Kidney (tissue), 14 donors: ENCODE data around the gene ZNF584. TPM values are rescaled to one million over a fixed set of nuclear protein-coding genes. Genes with fewer than 3 reads are reported as not detected.

Experiments used
- DNase-seq, 5 donors: peaks; one replicate each; pipeline ENCODE4 v3.0.0-alpha.2; 2013 to 2020
- FAIRE-seq: peaks from 2 replicates; lab custom pipeline; 2012; peaks lifted over from hg19 to GRCh38; lab: Jason Lieb, UNC
- H3K27ac ChIP-seq, 2 donors: one replicate each; pipeline ENCODE4 v1.7.0; 2013; ENCODE audit warnings: low read depth in 2 of 2, low read length in 2 of 2, inconsistent platforms in 1 of 2
- H3K27me3 ChIP-seq: one replicate; pipeline ENCODE4 v1.7.1; 2013; ENCODE audit warnings: low read length, inconsistent platforms; ENCODE audit not compliant: control insufficient read depth, insufficient read depth
- H3K36me3 ChIP-seq, 3 donors: one replicate each; pipeline versions ENCODE4 v1.7.0 to v1.7.1; 2013; ENCODE audit warnings: low read length in 3 of 3, control low read depth in 1 of 3, inconsistent platforms in 1 of 3; ENCODE audit not compliant: insufficient read depth in 3 of 3, control insufficient read depth in 2 of 3
- H3K4me1 ChIP-seq, 3 donors: one replicate each; pipeline versions ENCODE4 v1.7.0 to v1.7.1; 2013; ENCODE audit warnings: low read length in 3 of 3, inconsistent platforms in 1 of 3, low read depth in 1 of 3; ENCODE audit not compliant: control insufficient read depth in 2 of 3, insufficient read depth in 2 of 3
- H3K4me3 ChIP-seq, 3 donors: one replicate each; pipeline versions ENCODE4 v1.7.0 to v1.8.1; 2013; ENCODE audit warnings: low read length in 3 of 3, control low read depth in 1 of 3, inconsistent platforms in 1 of 3
- H3K9ac ChIP-seq, 3 donors: one replicate each; pipeline versions ENCODE4 v1.7.0 to v1.7.1; 2013; ENCODE audit warnings: low read length in 3 of 3, control low read depth in 1 of 3, inconsistent platforms in 1 of 3
- H3K9me3 ChIP-seq, 3 donors: one replicate each; pipeline versions ENCODE4 v1.7.0 to v1.7.1; 2013; ENCODE audit warnings: low read length in 3 of 3, control low read depth in 1 of 3, inconsistent platforms in 1 of 3; ENCODE audit not compliant: control insufficient read depth in 2 of 3, insufficient read depth in 1 of 3
- intact Hi-C: fragments of 100-400 bp; cut with DNase I; formaldehyde crosslinking; loops from one replicate; pipeline ENCODE4 v1.11.1; 2022
- polyA plus RNA-seq: library from polyadenylated mRNA; stranded (reverse); fragments of 350-450 nt; fragmentation: Illumina TruSeq; extraction: RNeasy Lipid Tissue Mini Kit (QIAGEN cat#74804); gene quantifications from one replicate; pipeline ENCODE4 v1.2.3, GENCODE V29; 2014; ENCODE audit warnings: low read depth, low replicate concordance; ENCODE audit not compliant: insufficient read depth
- total RNA-seq: library from RNA; stranded (reverse); fragmentation: NEBNext Ultra II Directional; extraction: Animal tissue kit (Norgen Biotek cat#: 25700); gene quantifications from one replicate; pipeline ENCODE4 v1.2.1, GENCODE V29; 2021
- TF ChIP-seq, protein P1 (sequence below): IDR thresholded peaks from 3 replicates; pipeline ENCODE4 v1.5.1; 2012; ENCODE audit warnings: mild to moderate bottlenecking, moderate library complexity, borderline replicate concordance; ENCODE audit not compliant: insufficient read depth; ENCODE audit errors: extremely low read depth
- donor health status: control.
- donor health status: control.
- donor health status: control.
- donor health status: control.
- donor health status: control.
- donor health status: DM: yes; HTN: yes; CAD: no.
- donor health status: Normal renal cell carcinoma (clear cell type).

ZNF584 gene
- total and polyA plus RNA-seq, 2 donors from 2014 or later = 6.2 to 13.0 TPM

DNA sequence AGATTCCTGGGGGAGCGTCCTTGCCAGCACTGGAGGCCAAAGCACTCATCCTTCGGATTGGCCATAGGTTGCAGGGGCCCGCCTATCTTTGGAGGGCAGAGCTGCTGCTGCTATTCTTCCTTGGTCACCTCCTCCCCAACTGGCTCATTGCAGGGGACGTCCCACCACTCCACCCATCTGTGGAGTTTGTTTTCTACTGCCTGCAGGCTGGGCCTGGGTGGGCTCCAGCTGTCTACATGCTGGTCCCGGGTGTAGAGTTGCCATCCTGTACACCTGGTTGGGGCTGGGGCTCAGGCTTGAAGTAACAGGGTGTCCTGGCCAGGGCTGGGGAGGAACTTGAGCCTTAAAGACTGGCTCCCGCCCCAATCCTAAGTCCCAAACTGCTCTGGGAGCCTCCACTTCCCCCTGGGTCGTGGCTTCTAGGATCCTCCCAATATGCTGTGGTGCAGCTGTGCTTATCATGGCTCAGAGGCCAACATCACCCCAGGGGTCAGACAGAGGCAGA lies 10.9 kb upstream of the ZNF584 start:
- DNase-seq (peak in 1 of 5 donors; percentile 28), FAIRE-seq (no peak)
- intact Hi-C loops = no loop called here
- TF ChIP-seq, protein P1, sequence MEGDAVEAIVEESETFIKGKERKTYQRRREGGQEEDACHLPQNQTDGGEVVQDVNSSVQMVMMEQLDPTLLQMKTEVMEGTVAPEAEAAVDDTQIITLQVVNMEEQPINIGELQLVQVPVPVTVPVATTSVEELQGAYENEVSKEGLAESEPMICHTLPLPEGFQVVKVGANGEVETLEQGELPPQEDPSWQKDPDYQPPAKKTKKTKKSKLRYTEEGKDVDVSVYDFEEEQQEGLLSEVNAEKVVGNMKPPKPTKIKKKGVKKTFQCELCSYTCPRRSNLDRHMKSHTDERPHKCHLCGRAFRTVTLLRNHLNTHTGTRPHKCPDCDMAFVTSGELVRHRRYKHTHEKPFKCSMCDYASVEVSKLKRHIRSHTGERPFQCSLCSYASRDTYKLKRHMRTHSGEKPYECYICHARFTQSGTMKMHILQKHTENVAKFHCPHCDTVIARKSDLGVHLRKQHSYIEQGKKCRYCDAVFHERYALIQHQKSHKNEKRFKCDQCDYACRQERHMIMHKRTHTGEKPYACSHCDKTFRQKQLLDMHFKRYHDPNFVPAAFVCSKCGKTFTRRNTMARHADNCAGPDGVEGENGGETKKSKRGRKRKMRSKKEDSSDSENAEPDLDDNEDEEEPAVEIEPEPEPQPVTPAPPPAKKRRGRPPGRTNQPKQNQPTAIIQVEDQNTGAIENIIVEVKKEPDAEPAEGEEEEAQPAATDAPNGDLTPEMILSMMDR = no peak
- Histone ChIP-seq H3K9me3 (no peaks in the 10 kb centered on the region), H3K36me3 (peaks cover 0 to 19% (median 13%) of the 10 kb centered on the region in 3 donors), H3K9ac (no peak overlapping the region), H3K27ac (no peak overlapping the region), H3K4me1 (peaks cover 0 to 13% (median 10%) of the 10 kb centered on the region in 3 donors), H3K4me3 (no peak overlapping the region), H3K27me3 (peaks cover 2% of the 10 kb centered on the region)

DNA sequence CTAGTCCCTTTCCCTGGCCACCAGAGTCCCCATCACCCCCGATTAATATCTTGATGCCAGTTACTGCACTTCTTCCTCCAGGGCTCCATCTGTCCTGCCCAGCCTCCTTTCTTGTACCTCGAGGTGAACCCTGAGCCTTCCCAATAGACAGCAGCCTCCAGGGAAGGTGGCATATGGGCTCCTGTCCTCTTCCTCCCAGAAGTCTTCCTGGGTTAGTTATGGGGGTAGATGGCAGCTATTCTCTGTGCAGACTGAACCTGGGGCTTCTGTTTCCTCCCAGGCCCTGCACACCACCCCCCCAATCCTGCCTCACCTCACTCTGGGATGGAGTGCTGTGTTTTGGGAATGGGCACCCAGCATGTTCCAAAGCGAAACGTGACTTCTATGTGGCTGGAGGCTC lies 10.4 kb upstream of the ZNF584 start:
- no peaks in the 10 kb centered on the region for H3K9me3 ChIP-seq
- TF ChIP-seq, protein P1 = no peak
- no peak overlapping the region for H3K27ac ChIP-seq
- FAIRE-seq (no peak), DNase-seq (peak in 1 of 5 donors; percentile 13)
- H3K4me3 ChIP-seq = no peak overlapping the region
- H3K27me3 ChIP-seq = peaks cover 2% of the 10 kb centered on the region
- H3K36me3 ChIP-seq = peaks cover 0 to 14% (median 9%) of the 10 kb centered on the region in 3 donors
- H3K9ac ChIP-seq = no peak overlapping the region
- H3K4me1 ChIP-seq = peaks cover 0 to 13% (median 10%) of the 10 kb centered on the region in 3 donors
- intact Hi-C loops = no loop called here

DNA sequence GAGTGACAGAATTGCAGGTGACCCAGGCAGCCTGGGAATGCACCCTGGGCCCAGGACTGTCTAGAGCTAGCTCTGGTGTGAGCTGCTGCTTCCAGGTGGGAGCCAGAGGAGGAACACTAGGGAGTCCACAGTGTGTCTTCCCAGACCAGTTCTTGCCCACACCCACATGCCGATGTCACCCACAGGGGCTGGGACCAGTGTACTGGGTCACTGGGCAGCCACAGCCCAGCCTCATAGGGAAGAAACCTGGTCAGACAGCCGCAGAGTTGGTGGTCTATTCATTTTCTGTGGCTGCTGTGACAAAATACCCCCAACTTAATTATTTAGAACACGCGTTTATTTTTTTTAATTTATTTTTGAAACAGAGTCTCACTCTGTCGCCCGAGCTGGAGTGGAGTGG lies 9.9 kb upstream of the ZNF584 start:
- FAIRE-seq (no peak), DNase-seq (peak in 1 of 5 donors; percentile 34)
- Histone ChIP-seq H3K4me1 (peaks cover 0 to 13% (median 10%) of the 10 kb centered on the region in 3 donors), H3K27me3 (peaks cover 2% of the 10 kb centered on the region), H3K36me3 (peaks cover 0 to 9% (median 9%) of the 10 kb centered on the region in 3 donors), H3K9ac (no peak overlapping the region), H3K27ac (no peak overlapping the region), H3K4me3 (no peak overlapping the region), H3K9me3 (no peaks in the 10 kb centered on the region)
- intact Hi-C loops = no loop called here
- TF ChIP-seq, protein P1 = no peak
